ENCODE data around the gene MTFR1L. TPM values are rescaled to one million over a fixed set of nuclear protein-coding genes. Genes with fewer than 3 reads are reported as not detected.

MTFR1L gene
- 33.0 TPM for total RNA-seq

DNA sequence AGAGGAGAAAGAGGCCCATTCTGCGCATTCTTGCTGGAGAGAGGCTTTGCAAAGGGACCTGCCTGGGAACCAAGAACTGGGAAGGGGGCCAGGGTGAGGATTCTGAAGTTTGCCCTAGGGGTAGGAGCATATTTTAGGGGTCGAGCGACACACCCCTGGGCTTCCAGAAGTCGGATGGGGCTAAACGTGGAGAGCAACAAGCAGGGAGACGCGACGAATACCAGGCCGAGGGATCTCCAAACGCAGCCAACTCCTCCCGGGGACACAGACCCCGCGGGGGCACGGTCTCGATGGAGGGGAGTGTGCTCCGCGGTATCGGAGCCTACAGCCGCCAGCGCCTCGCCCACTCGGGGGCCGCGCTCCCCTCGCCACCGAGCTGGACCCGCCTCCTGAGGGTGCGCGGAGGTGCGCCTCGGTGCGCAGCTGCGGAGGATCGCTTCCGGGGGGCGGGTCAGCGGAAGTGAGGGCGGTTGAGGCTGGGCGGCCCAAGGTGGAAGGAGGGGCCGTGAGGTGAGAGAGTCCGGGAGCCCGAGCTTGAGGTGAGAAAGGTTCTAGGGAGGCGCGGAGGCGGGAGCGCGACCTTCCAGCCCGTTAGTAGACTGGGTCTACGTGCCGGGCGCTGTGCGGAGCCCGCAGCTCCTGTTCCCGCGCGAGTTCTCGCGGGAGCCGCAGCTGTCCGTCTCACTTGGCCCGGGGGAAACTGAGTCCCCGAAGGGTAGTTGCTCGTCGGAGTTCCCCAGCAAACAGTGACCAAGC is at the start of gene MTFR1L:
Gene MTFR1L (plus strand): TSS at position 464 of the 756 bp plus-strand sequence. CDS start 3,151 bp downstream, outside the sequence.
- DNase-seq (ENCODE audit: low spot score in 2 of 2) (peak; percentile 95 to 97), FAIRE-seq (no peak)

DNA sequence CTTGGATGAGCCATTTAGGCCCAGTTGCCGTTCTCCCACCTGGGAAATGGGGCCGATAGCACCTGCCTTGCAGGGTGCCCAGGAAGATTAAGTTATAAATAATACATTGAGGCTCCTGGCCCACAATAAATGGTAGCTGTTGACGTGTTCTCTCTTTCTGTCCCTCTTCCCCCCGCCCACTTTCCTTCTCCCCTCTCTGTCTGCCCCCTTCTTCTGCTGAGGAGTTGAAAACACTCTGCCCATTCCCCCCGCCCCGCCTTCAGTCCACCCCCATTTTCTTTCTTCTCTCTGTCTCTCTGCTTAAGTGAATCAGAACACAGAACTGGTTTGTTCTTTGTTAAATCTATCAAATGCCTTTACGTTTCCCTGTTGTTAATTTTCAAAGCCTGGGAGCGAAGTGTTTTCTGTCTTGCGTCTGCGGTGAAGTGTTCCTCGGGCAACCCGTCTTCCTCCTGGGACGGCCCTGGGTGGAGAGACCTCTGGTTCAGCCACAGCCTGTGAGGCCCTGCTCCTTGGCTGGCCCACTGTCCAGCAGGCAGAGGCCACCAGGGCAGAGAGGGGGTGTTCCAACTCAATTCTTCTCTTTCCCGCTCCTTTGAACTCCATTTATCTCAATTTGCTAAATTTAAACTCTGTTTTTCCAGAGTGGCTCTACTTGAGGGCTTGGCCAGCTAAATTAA is 49.1 kb upstream of the MTFR1L start:
- no peak for FAIRE-seq
- no peak for DNase-seq (ENCODE audit: low spot score in 2 of 2)

GRCh38 chr1:25771221-25772114 is 48.3 kb upstream of the MTFR1L start:
- no peak for FAIRE-seq
- no peak for DNase-seq (ENCODE audit: low spot score in 2 of 2)

DNA sequence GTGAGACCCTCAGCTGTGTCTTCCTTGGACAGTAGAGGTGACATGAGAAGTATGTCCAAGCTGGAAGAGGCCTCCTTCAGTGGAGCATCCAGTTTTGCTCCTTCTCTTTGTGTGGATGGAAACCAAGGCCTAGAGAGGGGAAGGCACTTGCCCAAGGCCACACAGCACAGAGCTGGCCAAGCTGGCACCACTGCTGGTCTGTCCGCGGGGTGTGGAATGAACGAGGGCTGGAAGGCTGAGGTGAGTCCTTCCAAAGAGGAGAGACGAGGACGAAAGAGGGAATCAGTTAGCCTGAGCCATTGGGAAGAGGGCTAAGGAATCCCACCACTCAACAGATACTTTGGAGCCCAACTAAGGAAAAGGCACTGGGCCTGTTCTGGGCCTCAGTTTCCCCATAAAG is 47.6 kb upstream of the MTFR1L start:
- FAIRE-seq: no peak

GRCh38 chr1:25772692-25773245 is 47.0 kb upstream of the MTFR1L start:
- FAIRE-seq (no peak), DNase-seq (ENCODE audit: low spot score in 2 of 2) (no peak)

More for the DNA sequence above, 47.6 kb upstream of the MTFR1L start:
- no peak for DNase-seq (ENCODE audit: low spot score in 2 of 2)

DNA sequence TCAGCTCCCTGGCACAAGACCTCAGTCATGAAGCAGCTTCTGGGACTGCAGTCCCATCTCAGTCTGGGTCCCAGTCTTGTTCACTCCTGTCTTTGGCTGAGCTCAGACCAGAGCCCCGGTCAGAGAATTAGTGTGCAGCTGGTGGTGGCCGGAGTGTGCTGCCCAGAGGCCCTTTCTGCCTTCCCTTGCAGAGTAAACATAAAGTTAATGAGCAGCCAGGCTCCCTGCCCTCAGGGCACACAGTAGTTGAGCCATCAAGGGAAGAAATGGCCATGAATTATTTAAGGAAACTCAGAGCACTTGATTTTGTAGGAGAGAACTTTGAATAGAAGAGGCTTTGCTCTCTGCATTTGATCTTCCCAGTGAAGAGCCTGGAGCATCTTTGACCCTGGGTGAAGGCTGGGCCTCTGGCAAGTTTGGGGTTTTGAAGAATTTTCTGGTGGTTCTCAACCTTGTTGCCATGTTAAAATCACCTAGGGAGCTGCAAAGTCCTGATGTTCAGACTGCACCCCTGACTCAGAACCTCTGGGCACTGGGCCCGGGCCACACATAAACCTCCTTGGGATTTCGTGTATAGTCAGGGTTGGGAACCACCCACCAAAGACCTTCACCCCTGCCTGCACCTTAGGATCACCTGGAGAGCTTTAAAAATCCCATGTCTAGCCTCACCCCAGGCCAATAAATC is 46.2 kb upstream of the MTFR1L start:
- no peak for DNase-seq (ENCODE audit: low spot score in 2 of 2)

DNA sequence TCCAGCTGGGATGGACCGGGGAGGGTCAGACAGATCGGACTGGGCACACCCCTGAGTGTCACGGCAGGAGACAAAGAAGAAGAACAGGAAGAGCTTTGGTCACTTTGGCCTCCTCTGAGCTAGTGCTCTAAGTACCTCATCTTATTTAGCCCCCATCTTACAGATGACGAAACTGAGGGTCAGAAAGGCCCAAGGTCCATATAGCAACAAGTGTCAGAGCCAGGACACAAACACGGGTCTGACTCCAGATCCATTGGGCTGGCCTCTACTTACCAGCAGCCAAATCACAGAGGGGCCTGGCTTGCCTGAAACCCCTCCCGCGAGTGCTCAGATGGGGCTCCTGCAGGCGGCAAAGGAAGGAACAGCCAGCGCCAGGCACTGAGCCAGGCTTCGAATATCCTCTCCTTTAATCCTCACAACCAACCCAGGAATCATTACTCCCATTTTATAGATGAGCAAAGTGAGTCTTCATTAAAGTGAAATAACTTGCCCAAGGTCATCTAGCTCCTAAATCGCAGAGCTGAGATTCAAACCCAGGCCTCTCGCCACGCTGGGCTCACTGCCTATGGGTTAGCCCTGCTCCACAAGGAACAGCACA is 45.4 kb upstream of the MTFR1L start:
- DNase-seq (ENCODE audit: low spot score in 2 of 2): no peak
- no peak for FAIRE-seq

More for the DNA sequence above, 46.2 kb upstream of the MTFR1L start:
- no peak for FAIRE-seq

GRCh38 chr1:25774921-25775771 is 44.6 kb upstream of the MTFR1L start:
- DNase-seq (ENCODE audit: low spot score in 2 of 2) (no peak), FAIRE-seq (no peak)

DNA sequence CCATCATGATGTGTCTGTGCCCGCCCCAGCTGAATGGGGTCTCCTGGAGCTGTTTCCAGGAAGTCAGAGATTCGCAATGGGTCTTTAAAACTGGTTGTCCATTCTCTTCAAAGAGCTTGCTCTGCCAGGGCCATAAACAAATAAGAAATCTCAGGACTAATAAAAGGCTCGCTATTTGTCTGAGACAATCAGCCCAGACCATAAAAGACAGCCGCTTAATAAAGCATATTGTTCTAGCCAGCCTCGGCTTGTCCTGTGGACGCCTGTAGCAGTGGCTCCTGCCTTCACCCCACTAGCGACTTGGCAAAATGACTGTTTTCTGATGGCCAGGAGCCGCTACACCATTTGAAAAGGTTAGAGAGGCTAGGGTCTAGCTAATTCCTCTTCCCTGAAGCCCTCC is 40.4 kb upstream of the MTFR1L start:
- FAIRE-seq: no peak
- DNase-seq (ENCODE audit: low spot score in 2 of 2): no peak

DNA sequence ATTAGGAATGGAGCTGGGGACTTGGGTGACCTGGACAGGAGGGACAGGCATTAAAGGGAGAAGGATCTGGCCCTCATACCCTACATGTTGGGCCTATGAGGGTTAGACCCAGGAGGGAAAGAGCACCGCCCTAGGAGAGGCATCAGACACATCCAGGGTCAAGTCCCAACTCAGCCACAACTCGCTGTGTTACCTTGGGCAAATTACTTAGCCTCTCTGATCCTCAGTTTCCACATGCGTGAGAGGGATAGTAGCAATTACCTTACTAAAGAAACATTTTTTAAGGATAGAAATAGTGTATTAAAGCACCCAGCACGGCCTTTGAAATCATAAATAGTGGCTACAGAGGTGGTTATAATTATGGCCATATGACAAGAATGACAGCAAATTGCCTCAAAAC is 39.9 kb upstream of the MTFR1L start:
- FAIRE-seq (no peak), DNase-seq (ENCODE audit: low spot score in 2 of 2) (no peak)

DNA sequence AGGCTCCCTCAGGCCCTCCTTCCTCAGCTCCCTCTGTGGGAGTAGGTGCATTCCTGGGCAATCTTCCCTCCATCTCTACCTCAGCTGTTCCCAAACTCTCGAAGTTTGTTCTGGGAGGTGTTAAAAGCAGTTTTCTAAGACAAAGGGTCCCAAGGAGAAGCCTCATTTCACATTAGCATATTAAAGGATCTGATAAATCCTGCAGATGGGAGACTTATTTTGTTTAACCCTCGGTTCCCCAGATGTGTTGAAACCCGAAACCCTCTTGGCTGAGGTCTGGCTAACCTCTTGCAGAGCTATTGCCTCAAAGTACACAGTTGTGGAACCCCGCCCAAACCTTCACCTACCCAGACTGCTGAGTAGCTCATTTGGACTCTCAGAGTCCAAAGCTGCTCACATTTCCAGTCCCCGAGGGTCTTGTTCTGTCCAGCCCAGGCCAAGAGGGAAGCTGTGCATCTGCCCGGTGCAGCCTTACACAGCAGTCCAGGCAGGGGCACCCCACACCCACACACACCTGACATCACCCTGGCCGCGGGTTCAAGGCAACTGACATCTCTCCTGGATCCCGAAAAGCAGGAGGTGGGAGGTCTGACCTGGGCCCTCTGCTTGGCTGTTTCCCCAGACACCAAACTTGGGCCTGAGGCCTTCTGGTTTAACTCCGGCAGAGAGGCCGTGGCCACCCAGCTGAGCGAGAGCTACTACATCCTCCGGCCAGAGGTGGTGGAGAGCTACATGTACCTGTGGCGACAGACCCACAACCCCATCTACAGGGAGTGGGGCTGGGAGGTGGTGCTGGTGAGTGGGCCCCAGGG is 39.2 kb upstream of the MTFR1L start:
- FAIRE-seq (no peak), DNase-seq (ENCODE audit: low spot score in 2 of 2) (no peak)

- DNase-seq (ENCODE audit: low spot score in 2 of 2) (no peak), FAIRE-seq (no peak)
Measured at GRCh38 chr1:25781130-25781433, 38.7 kb upstream of the MTFR1L start.

DNA sequence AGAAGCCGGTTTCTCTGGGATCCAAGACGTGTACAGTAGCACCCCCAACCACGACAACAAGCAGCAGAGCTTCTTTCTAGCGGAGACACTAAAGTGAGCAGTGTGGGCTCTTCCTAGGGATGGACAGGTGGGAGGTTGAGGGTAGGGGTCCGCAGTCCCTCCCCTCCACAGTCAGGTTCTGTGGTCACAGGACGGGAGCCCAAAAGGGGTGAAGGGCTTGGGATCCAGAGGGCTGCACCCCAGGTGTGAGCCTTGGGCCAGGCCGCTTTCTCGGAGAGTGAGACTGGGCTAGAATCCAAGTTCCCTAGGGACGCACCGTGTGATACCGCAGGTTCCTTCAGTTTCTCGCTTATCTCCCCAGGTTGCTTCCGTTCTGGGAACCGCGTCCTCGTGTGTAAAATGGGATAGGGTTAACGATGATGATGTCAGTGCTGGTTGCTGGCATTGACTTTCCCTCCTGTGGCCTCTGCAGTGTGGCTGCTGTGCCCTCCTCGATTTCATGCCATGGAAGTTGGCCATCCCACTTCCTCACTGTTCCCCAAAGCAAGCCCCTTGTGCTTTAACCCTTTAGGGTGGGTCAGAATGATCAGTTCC is 37.0 kb upstream of the MTFR1L start:
- DNase-seq (ENCODE audit: low spot score in 2 of 2) (no peak), FAIRE-seq (no peak)

DNA sequence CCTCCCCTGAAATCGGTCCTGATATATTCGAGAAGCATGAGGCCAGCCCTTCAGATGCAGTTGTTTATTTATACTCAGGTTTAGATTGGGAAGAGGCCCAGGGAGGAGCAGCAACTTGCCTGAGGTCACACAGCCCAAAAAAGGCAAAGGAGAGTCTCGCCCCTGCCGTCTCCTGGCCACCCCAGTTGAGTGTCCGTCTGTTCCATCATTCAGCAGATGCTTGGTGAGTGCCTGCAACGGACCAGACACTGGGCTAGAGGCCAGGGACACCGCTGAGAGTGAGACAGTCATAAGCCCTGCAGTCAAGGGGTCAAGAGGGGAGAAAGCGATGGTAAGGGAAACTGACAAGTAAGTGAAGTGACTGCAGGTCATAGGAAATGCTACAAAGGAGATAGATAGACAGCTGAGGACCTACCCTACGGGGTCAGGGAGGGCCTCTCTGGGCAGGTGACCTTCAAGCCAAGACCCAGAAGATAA is 35.1 kb upstream of the MTFR1L start:
- DNase-seq (ENCODE audit: low spot score in 2 of 2) (no peak), FAIRE-seq (no peak)

GRCh38 chr1:25785333-25786067 is 34.3 kb upstream of the MTFR1L start:
- DNase-seq (ENCODE audit: low spot score in 2 of 2): no peak
- no peak for FAIRE-seq

GRCh38 chr1:25786887-25787759 is 32.6 kb upstream of the MTFR1L start:
- DNase-seq (ENCODE audit: low spot score in 2 of 2) (no peak), FAIRE-seq (no peak)

Data from frontal cortex (tissue), 4 donors.